K562 (cell line): ENCODE results near the gene PSMG3. TPM values are rescaled to one million over a fixed set of nuclear protein-coding genes. Genes with fewer than 3 reads are reported as not detected.

ENCODE experiments used
- ATAC-seq: fragments of 200-7000 bp; cut with Tn5 transposase; 3 replicates; pipeline ENCODE4 v1.9.1; 2020; ENCODE audit warnings: moderate library complexity
- BruUV-seq: library from RNA; stranded (reverse); fragments of 400-500 nt; replicated peaks from 2 replicates; lab custom pipeline; 2021; lab: Mats Ljungman, UMichigan
- CTCF ChIA-PET: fragments of 300-600 bp; formaldehyde crosslinking; extraction: SDS; loops from one replicate; lab custom pipeline; 2021; ENCODE audit warnings: low intra/inter-chr PET ratio; lab: Yijun Ruan, JAX
- POLR2A ChIA-PET: fragments of 300-600, 350-650 bp; sonication (Branson Sonifier 250); formaldehyde crosslinking; extraction: SDS; loops from one replicate; lab custom pipeline; 2021; ENCODE audit warnings: antibody characterized with exemption, inconsistent platforms; lab: Yijun Ruan, JAX
- DNase-seq, 4 experiments: peaks; one replicate each; pipeline versions ENCODE4 v3.0.0 to v3.0.0-alpha.2; 2011 to 2018; ENCODE audit warnings: low spot score in 3 of 4, mixed read lengths in 3 of 4; ENCODE audit errors: extremely low read depth in 1 of 4
- FAIRE-seq: peaks from 2 replicates; lab custom pipeline; 2011; peaks lifted over from hg19 to GRCh38; lab: Jason Lieb, UNC
- H2AFZ ChIP-seq: 2 replicates; pipeline ENCODE4 v1.6.0; 2011; ENCODE audit warnings: low read depth, low read length, control low read depth, inconsistent platforms
- H3K27ac ChIP-seq: fragments of 200-600 bp; 3 replicates; pipeline ENCODE4 v1.8.0; 2011; ENCODE audit warnings: low read depth, mild to moderate bottlenecking, control low read depth, inconsistent platforms, low read length, moderate library complexity, mixed read lengths; ENCODE audit errors: extremely low read depth
- H3K27me3 ChIP-seq, 2 experiments: fragments of 300-600 bp in 1 of 2; 2 replicates in 1 of 2; 3 replicates in 1 of 2; pipeline versions ENCODE4 v1.6.0 to v1.8.0; 2011; ENCODE audit warnings: inconsistent platforms in 2 of 2, low read length in 2 of 2, mild to moderate bottlenecking in 1 of 2, mixed read lengths in 1 of 2, moderate library complexity in 1 of 2; ENCODE audit not compliant: control insufficient read depth in 2 of 2, insufficient read depth in 2 of 2
- H3K36me3 ChIP-seq: fragments of 300-600 bp; 3 replicates; pipeline ENCODE4 v1.8.0; 2011; ENCODE audit warnings: mild to moderate bottlenecking, low read length, inconsistent platforms; ENCODE audit not compliant: control insufficient read depth, insufficient read depth
- H3K4me1 ChIP-seq, 2 experiments: fragments of 200-600 bp in 1 of 2; replicated peaks in 1 of 2; 2 replicates in 1 of 2; 3 replicates in 1 of 2; pipeline versions ENCODE4 v1.5.1 to v1.8.0; 2011; ENCODE audit warnings: inconsistent platforms in 2 of 2, low read length in 2 of 2, mild to moderate bottlenecking in 1 of 2, mixed read lengths in 1 of 2, moderate library complexity in 1 of 2; ENCODE audit not compliant: control insufficient read depth in 2 of 2, insufficient read depth in 2 of 2
- H3K4me2 ChIP-seq: 2 replicates; pipeline ENCODE4 v1.6.1; 2011; ENCODE audit warnings: low read length, control low read depth, inconsistent platforms, mixed read lengths; ENCODE audit not compliant: insufficient read depth
- H3K4me3 ChIP-seq: fragments of 200-600 bp; sonication (generic), shearing (Covaris generic); 2 replicates; pipeline ENCODE4 v1.5.1; 2016; ENCODE audit warnings: control low read depth, inconsistent platforms
- H3K79me2 ChIP-seq: fragments of 200-600 bp; 3 replicates; pipeline ENCODE4 v1.8.0; 2011; ENCODE audit warnings: low read length, inconsistent platforms; ENCODE audit not compliant: control insufficient read depth, insufficient read depth
- H3K9ac ChIP-seq, 2 experiments: 2 replicates each; pipeline versions ENCODE4 v1.6.0 to v1.6.1; 2011; ENCODE audit warnings: low read depth in 2 of 2, low read length in 2 of 2, control low read depth in 1 of 2, inconsistent platforms in 1 of 2, mild to moderate bottlenecking in 1 of 2, mixed read lengths in 1 of 2; ENCODE audit not compliant: insufficient read depth in 1 of 2
- H3K9me1 ChIP-seq: one replicate; pipeline ENCODE4 v1.6.0; 2011; ENCODE audit warnings: inconsistent platforms, mild to moderate bottlenecking, low read length, moderate library complexity; ENCODE audit not compliant: control insufficient read depth, insufficient read depth
- H3K9me3 ChIP-seq: replicated peaks from 2 replicates; pipeline ENCODE4 v1.5.1; 2011; ENCODE audit warnings: low read depth, low read length, inconsistent platforms; ENCODE audit not compliant: control insufficient read depth, insufficient read depth
- H4K20me1 ChIP-seq: replicated peaks from 2 replicates; pipeline ENCODE4 v1.6.1; 2011; ENCODE audit warnings: low read length, inconsistent platforms, mixed read lengths; ENCODE audit not compliant: control insufficient read depth, insufficient read depth
- BCOR ChIP-seq: fragments of 450-650 bp; IDR thresholded peaks from 2 replicates; pipeline ENCODE4 v1.6.1; 2016
- CBX1 ChIP-seq: sonication (generic); IDR thresholded peaks from 2 replicates; pipeline ENCODE4 v1.6.1; 2016; ENCODE audit warnings: antibody characterized with exemption, low read depth, mild to moderate bottlenecking
- CBX3 ChIP-seq, 2 experiments: IDR thresholded peaks; 1 replicate in 1 of 2; 2 replicates in 1 of 2; pipeline ENCODE4 v1.6.1; 2012; ENCODE audit warnings: inconsistent platforms in 2 of 2, low read length in 2 of 2, borderline replicate concordance in 1 of 2, control low read depth in 1 of 2
- CHD4 ChIP-seq: fragments of 200-600 bp; sonication (generic); IDR thresholded peaks from 3 replicates; pipeline ENCODE4 v1.6.1; 2012; ENCODE audit warnings: low read depth, mild to moderate bottlenecking, mixed read lengths, low read length, inconsistent platforms; ENCODE audit not compliant: insufficient read depth, insufficient replicate concordance, poor library complexity, severe bottlenecking
- EZH2 ChIP-seq: IDR thresholded peaks from 2 replicates; pipeline ENCODE4 v1.6.1; 2012; ENCODE audit warnings: low read depth, mild to moderate bottlenecking, inconsistent platforms, low read length, borderline replicate concordance
- HINFP ChIP-seq: fragments of 450-650 bp; conservative IDR thresholded peaks from 2 replicates; pipeline ENCODE4 v1.6.1; 2016; ENCODE audit warnings: missing genetic modification characterization, low read depth, mild to moderate bottlenecking, control low read depth, missing compliant biosample characterization
- KDM1A ChIP-seq, 2 experiments: fragments of 450-650 bp; IDR thresholded peaks; 2 replicates each; pipeline ENCODE4 v1.6.1; 2016; ENCODE audit warnings: mild to moderate bottlenecking in 2 of 2
- MLLT1 ChIP-seq, 2 experiments: fragments of 450-650 bp; IDR thresholded peaks; 2 replicates each; pipeline ENCODE4 v1.6.1; 2016
- PHF20 ChIP-seq: fragments of 450-650 bp; IDR thresholded peaks from 2 replicates; pipeline ENCODE4 v1.6.1; 2018; ENCODE audit not compliant: partially characterized antibody
- PHF21A ChIP-seq: fragments of 450-650 bp; IDR thresholded peaks from 2 replicates; pipeline ENCODE4 v1.6.1; 2017; ENCODE audit warnings: low read depth, borderline replicate concordance
- RBM17 ChIP-seq: fragments of 200-400 bp; formaldehyde crosslinking; IDR thresholded peaks from 2 replicates; pipeline ENCODE4 v1.6.1; 2017; ENCODE audit warnings: low read depth, mild to moderate bottlenecking, low read length, borderline replicate concordance
- SMARCA5 ChIP-seq: fragments of 450-650 bp; IDR thresholded peaks from 2 replicates; pipeline ENCODE4 v1.6.1; 2016
- TCF15 ChIP-seq: fragments of 250-450 bp; sonication (Bioruptor Pico); IDR thresholded peaks from 2 replicates; pipeline ENCODE4 v1.8.0; 2022; ENCODE audit warnings: moderate library complexity, mild to moderate bottlenecking, inconsistent platforms
- ZBTB49 ChIP-seq: sonication (generic); formaldehyde crosslinking; IDR thresholded peaks from 2 replicates; pipeline ENCODE4 v1.8.0; 2022; ENCODE audit warnings: missing genetic modification reagents, mild to moderate bottlenecking, borderline replicate concordance
- ZNF740 ChIP-seq, 3 experiments: fragments of 200-800 bp in 1 of 3; sonication (Bioruptor generic) in 1 of 3; sonication (generic) in 1 of 3; formaldehyde crosslinking in 1 of 3; IDR thresholded peaks; 2 replicates each; pipeline versions ENCODE4 v1.6.1 to v1.8.0; 2016 to 2022; ENCODE audit warnings: mild to moderate bottlenecking in 2 of 3, missing compliant biosample characterization in 2 of 3, missing genetic modification characterization in 2 of 3, missing genetic modification reagents in 1 of 3
- WGBS: fragments of 100-300 bp; shearing (Covaris generic); methylation state at CpG from one replicate; pipeline ENCODE4 v1.1.6; 2016; ENCODE audit warnings: low coverage, mixed read lengths; ENCODE audit not compliant: insufficient coverage; ENCODE audit errors: missing lambda C conversion rate; 5-methylcytosine and 5-hydroxymethylcytosine counted together
- in situ Hi-C: fragments of 300-500 bp; cut with MboI; formaldehyde crosslinking; loops from 4 replicates; pipeline ENCODE4 v1.15.0; 2018; ENCODE audit warnings: inconsistent platforms, mixed read lengths
- intact Hi-C: fragments of 100-400 bp; cut with micrococcal nuclease; formaldehyde crosslinking; loops from 2 replicates; pipeline ENCODE4 v1.14.2; 2022
- polyA plus RNA-seq, 8 experiments: library from polyadenylated mRNA; depleted of rRNA in 4 of 8; stranded (reverse) in 5 of 8; unstranded in 3 of 8; fragments of >200 nt; fragmentation: Nextera tagmentation in 2 of 8; fragmentation: Illumina TruSeq in 1 of 8; extraction: Ambion mirVana in 2 of 8; extraction: Trizol in 1 of 8; gene quantifications; 2 replicates each; pipeline versions ENCODE4 v1.2.1 to v1.2.3, GENCODE V29; 2011 to 2014; ENCODE audit warnings: inconsistent platforms in 1 of 8, missing spikeins in 1 of 8
- total RNA-seq, 7 experiments: library from RNA; depleted of rRNA in 6 of 7; stranded (reverse); fragments of >200 nt in 6 of 7; fragmentation: Illumina TruSeq in 2 of 7; extraction: Trizol in 2 of 7; gene quantifications; 2 replicates each; pipeline versions ENCODE4 v1.2.1 to v1.2.3, GENCODE V29; 2011 to 2021; ENCODE audit warnings: low replicate concordance in 1 of 7

PSMG3 gene
- total and polyA plus RNA-seq, 9 of the 15 experiments (the other 6 are each of a cell fraction or from before 2014, with no cell fraction given): 34.8 to 122 (median 80.1) TPM

GRCh38 chr7:1575809-1576208 is 6.0 kb upstream of the PSMG3 start:
- in situ Hi-C loops: no loop called here
- TF ChIP-seq CBX3 (IDR thresholded peaks at IDR 0.05; ENCODE audit: borderline replicate concordance in 1 of 2, low read length in 2 of 2) (peak in 1 of 2 experiments; percentile 49; a peak in 1 of 3 replicates), CBX1 (peak; percentile 78), HINFP (tag) (no peak), MLLT1 (IDR thresholded peaks at IDR 0.05) (no peak), PHF21A (no peak), CHD4 (peak; percentile 37), ZNF740 (CRISPR knock-in tag; IDR thresholded peaks at IDR 0.05) (no peak), ZNF740 (tag; IDR thresholded peaks at IDR 0.05) (no peak), EZH2 (no peak), PHF20 (peak; percentile 17), ZBTB49 (CRISPR knock-in tag) (no peak), RBM17 (no peak), TCF15 (CRISPR knock-in tag) (no peak), KDM1A (IDR thresholded peaks at IDR 0.05) (peak; percentile 73 to 88), BCOR (peak; percentile 93), SMARCA5 (peak; percentile 56; the same call in 1 of the 2 replicates)

More at GRCh38 chr7:1575809-1576208, 6.0 kb upstream of the PSMG3 start:
- WGBS: 24% methylated on average over 7 of the region's 7 CpGs
- Histone ChIP-seq H3K36me3 (no peaks in the 10 kb centered on the region), H3K4me1 (peaks cover 24 to 29% of the 10 kb centered on the region in 2 experiments; a peak in 4 of 5 replicates), H3K79me2 (peaks cover 6% of the 10 kb centered on the region; the same call in 2 of the 3 replicates), H3K9me3 (no peaks in the 10 kb centered on the region), H3K27me3 (peaks cover 0 to 4% of the 10 kb centered on the region in 2 experiments; a peak in 2 of 5 replicates), H2AFZ (no peak overlapping the region), H3K4me2 (no peak overlapping the region), H3K4me3 (no peak overlapping the region), H4K20me1 (no peaks in the 10 kb centered on the region), H3K27ac (no peak overlapping the region), H3K9me1 (no peaks in the 10 kb centered on the region), H3K9ac (peak overlapping the region in 1 of 2 experiments; percentile 49; a peak in 1 of 4 replicates)
- intact Hi-C loops: loop anchor here (10.0 kb wide), 1 partner anchor 629 kb away; no protein-coding TSS in a partner anchor
- BruUV-seq: no TSS peak
- ATAC-seq: no peak
- POLR2A ChIA-PET: interaction anchor here (0.7 kb wide), 1 partner anchor 66 kb away, joined by 3 read pairs; no protein-coding TSS in a partner anchor
- FAIRE-seq: no peak
- no peak for DNase-seq
- CTCF ChIA-PET: no interaction called here
